HG03060 (cell line): Measurements from ENCODE around the gene COMTD1.

Experiments used
- ATAC-seq: cut with Tn5 transposase; IDR thresholded peaks from one replicate; pipeline ENCODE4 v1.9.1; 2021; ENCODE audit warnings: low read depth, moderate number of reproducible peaks; ENCODE audit not compliant: unreplicated experiment

COMTD1 gene

GRCh38 chr10:75235375-75236177 lies at the start of gene COMTD1:
Gene COMTD1 (minus strand): TSS chr10:75235957. CDS start chr10:75235928, 29 bp downstream.
- peak; percentile 72 for ATAC-seq

- no peak for ATAC-seq
Measured at GRCh38 chr10:75283671-75284470, 48.1 kb upstream of the COMTD1 start.

- ATAC-seq: no peak
Measured at GRCh38 chr10:75283078-75283670, 47.4 kb upstream of the COMTD1 start.

- ATAC-seq: no peak
Measured at GRCh38 chr10:75281974-75282373, 46.2 kb upstream of the COMTD1 start.

GRCh38 chr10:75280236-75280635 lies 44.5 kb upstream of the COMTD1 start:
- no peak for ATAC-seq

- ATAC-seq: no peak
Measured at GRCh38 chr10:75276069-75276872, 40.5 kb upstream of the COMTD1 start.

- ATAC-seq: no peak
Measured at GRCh38 chr10:75272896-75273295, 37.1 kb upstream of the COMTD1 start.

- ATAC-seq: no peak
Measured at GRCh38 chr10:75272094-75272493, 36.3 kb upstream of the COMTD1 start.

GRCh38 chr10:75269605-75270004 lies 33.8 kb upstream of the COMTD1 start:
- ATAC-seq: no peak

GRCh38 chr10:75266945-75267344 lies 31.2 kb upstream of the COMTD1 start:
- no peak for ATAC-seq

- no peak for ATAC-seq
Measured at GRCh38 chr10:75265856-75266255, 30.1 kb upstream of the COMTD1 start.

- ATAC-seq: no peak
Measured at GRCh38 chr10:75263806-75264205, 28.0 kb upstream of the COMTD1 start.

- ATAC-seq: no peak
Measured at GRCh38 chr10:75261813-75262705, 26.3 kb upstream of the COMTD1 start.

- no peak for ATAC-seq
Measured at GRCh38 chr10:75260990-75261389, 25.2 kb upstream of the COMTD1 start.

GRCh38 chr10:75254739-75255138 lies 19.0 kb upstream of the COMTD1 start:
- no peak for ATAC-seq

GRCh38 chr10:75253281-75254220 lies 17.8 kb upstream of the COMTD1 start:
- ATAC-seq: no peak

- ATAC-seq: no peak
Measured at GRCh38 chr10:75250934-75251333, 15.2 kb upstream of the COMTD1 start.

- no peak for ATAC-seq
Measured at GRCh38 chr10:75247797-75248196, 12.0 kb upstream of the COMTD1 start.
